K562 (cell line): ENCODE results near the gene P4HB. TPM values are rescaled to one million over a fixed set of nuclear protein-coding genes. Genes with fewer than 3 reads are reported as not detected.
A peak's percentile ranks its signal among the peaks of the same experiment; 100 is the strongest.

ENCODE experiments used
- CAMTA2 ChIP-seq: fragments of 250-450 bp; sonication (Bioruptor Pico); conservative IDR thresholded peaks from 2 replicates; pipeline ENCODE4 v1.5.1; 2022
- ETV6 ChIP-seq, 3 experiments: fragments of 150-350 bp in 1 of 3; sonication (generic) in 1 of 3; formaldehyde crosslinking in 1 of 3; IDR thresholded peaks; 2 replicates each; pipeline versions ENCODE4 v1.6.1 to v1.8.0; 2014 to 2022; ENCODE audit warnings: borderline replicate concordance in 2 of 3, low read depth in 2 of 3, antibody characterized with exemption in 1 of 3, low read length in 1 of 3, mild to moderate bottlenecking in 1 of 3, missing genetic modification reagents in 1 of 3
- FOS ChIP-seq: IDR thresholded peaks from 3 replicates; pipeline ENCODE4 v1.6.1; 2011; ENCODE audit not compliant: insufficient read length; ENCODE audit errors: extremely low read depth
- FOXP1 ChIP-seq: sonication (generic); formaldehyde crosslinking; IDR thresholded peaks from 2 replicates; pipeline ENCODE4 v1.8.0; 2022; ENCODE audit warnings: mild to moderate bottlenecking, missing genetic modification reagents
- HDAC1 ChIP-seq, 2 experiments: fragments of 450-650 bp; IDR thresholded peaks; 2 replicates each; pipeline ENCODE4 v1.6.1; 2016 to 2017; ENCODE audit warnings: inconsistent platforms in 1 of 2, mild to moderate bottlenecking in 1 of 2, moderate library complexity in 1 of 2
- HDAC2 ChIP-seq: fragments of 450-650 bp; IDR thresholded peaks from 2 replicates; pipeline ENCODE4 v1.6.1; 2016; ENCODE audit warnings: mild to moderate bottlenecking
- IRF9 ChIP-seq: fragments of 450-650 bp; IDR thresholded peaks from 2 replicates; pipeline ENCODE4 v1.6.1; 2016; ENCODE audit warnings: missing biosample characterization, missing genetic modification characterization
- KLF6 ChIP-seq: fragments of 250-450 bp; sonication (Bioruptor Pico); IDR thresholded peaks from 2 replicates; pipeline ENCODE4 v1.4.0; 2020; ENCODE audit warnings: mild to moderate bottlenecking, moderate library complexity, borderline replicate concordance
- MEIS2 ChIP-seq: fragments of 450-650 bp; IDR thresholded peaks from 2 replicates; pipeline ENCODE4 v1.6.1; 2014; ENCODE audit warnings: mild to moderate bottlenecking; ENCODE audit not compliant: partially characterized antibody
- MNT ChIP-seq, 2 experiments: fragments of 450-650 bp; conservative IDR thresholded peaks; 2 replicates each; pipeline ENCODE4 v1.6.1; 2017; ENCODE audit warnings: mild to moderate bottlenecking in 2 of 2, moderate library complexity in 2 of 2
- MTA3 ChIP-seq: fragments of 450-650 bp; formaldehyde crosslinking; IDR thresholded peaks from 2 replicates; pipeline ENCODE4 v1.6.1; 2017; ENCODE audit warnings: mild to moderate bottlenecking, borderline replicate concordance
- PTTG1 ChIP-seq: fragments of 450-650 bp; IDR thresholded peaks from 2 replicates; pipeline ENCODE4 v1.6.1; 2016; ENCODE audit warnings: low read depth, mild to moderate bottlenecking, missing genetic modification characterization, missing compliant biosample characterization
- RBFOX2 ChIP-seq: fragments of 200-400 bp; formaldehyde crosslinking; IDR thresholded peaks from 2 replicates; pipeline ENCODE4 v1.6.1; 2017; ENCODE audit warnings: low read depth, mild to moderate bottlenecking, low read length, moderate library complexity
- STAT5B ChIP-seq: fragments of 250-450 bp; sonication (Bioruptor Pico); IDR thresholded peaks from 2 replicates; pipeline ENCODE4 v1.8.0; 2021; ENCODE audit warnings: mild to moderate bottlenecking, inconsistent platforms
- ZFP36 ChIP-seq: fragments of 150-350 bp; IDR thresholded peaks from 2 replicates; pipeline ENCODE4 v1.6.1; 2018; ENCODE audit warnings: low read length, low read depth; ENCODE audit not compliant: partially characterized antibody
- ZNF24 ChIP-seq: fragments of 450-650 bp; IDR thresholded peaks from 2 replicates; pipeline ENCODE4 v1.6.1; 2016
- ZNF76 ChIP-seq: fragments of 250-450 bp; sonication (Bioruptor Pico); IDR thresholded peaks from 2 replicates; pipeline ENCODE4 v1.4.0; 2020; ENCODE audit warnings: mild to moderate bottlenecking, moderate library complexity, borderline replicate concordance
- ZNF79 ChIP-seq: fragments of 250-450 bp; sonication (Bioruptor Pico); IDR thresholded peaks from 2 replicates; pipeline ENCODE4 v1.4.0; 2020; ENCODE audit warnings: low read depth, mild to moderate bottlenecking, moderate library complexity
- polyA plus RNA-seq, 8 experiments: library from polyadenylated mRNA; depleted of rRNA in 4 of 8; stranded (reverse) in 5 of 8; unstranded in 3 of 8; fragments of >200 nt; fragmentation: Nextera tagmentation in 2 of 8; fragmentation: Illumina TruSeq in 1 of 8; extraction: Ambion mirVana in 2 of 8; extraction: Trizol in 1 of 8; gene quantifications; 2 replicates each; pipeline versions ENCODE4 v1.2.1 to v1.2.3, GENCODE V29; 2011 to 2014; ENCODE audit warnings: inconsistent platforms in 1 of 8, missing spikeins in 1 of 8
- total RNA-seq, 7 experiments: library from RNA; depleted of rRNA in 6 of 7; stranded (reverse); fragments of >200 nt in 6 of 7; fragmentation: Illumina TruSeq in 2 of 7; extraction: Trizol in 2 of 7; gene quantifications; 2 replicates each; pipeline versions ENCODE4 v1.2.1 to v1.2.3, GENCODE V29; 2011 to 2021; ENCODE audit warnings: low replicate concordance in 1 of 7
- TF ChIP-seq, protein P1 (sequence below): fragments of 450-650 bp; formaldehyde crosslinking; IDR thresholded peaks from 2 replicates; pipeline ENCODE4 v1.4.0; 2020; ENCODE audit warnings: mild to moderate bottlenecking, moderate library complexity
- TF ChIP-seq, protein P2 (sequence below): fragments of 250-450 bp; sonication (Bioruptor Pico); IDR thresholded peaks from 2 replicates; pipeline ENCODE4 v1.9.0; 2021; ENCODE audit warnings: mild to moderate bottlenecking

Gene P4HB
- total and polyA plus RNA-seq, 9 of the 15 experiments (the other 6 are each of a cell fraction or from before 2014, with no cell fraction given), result 4.4 to 645 (median 325) TPM

DNA sequence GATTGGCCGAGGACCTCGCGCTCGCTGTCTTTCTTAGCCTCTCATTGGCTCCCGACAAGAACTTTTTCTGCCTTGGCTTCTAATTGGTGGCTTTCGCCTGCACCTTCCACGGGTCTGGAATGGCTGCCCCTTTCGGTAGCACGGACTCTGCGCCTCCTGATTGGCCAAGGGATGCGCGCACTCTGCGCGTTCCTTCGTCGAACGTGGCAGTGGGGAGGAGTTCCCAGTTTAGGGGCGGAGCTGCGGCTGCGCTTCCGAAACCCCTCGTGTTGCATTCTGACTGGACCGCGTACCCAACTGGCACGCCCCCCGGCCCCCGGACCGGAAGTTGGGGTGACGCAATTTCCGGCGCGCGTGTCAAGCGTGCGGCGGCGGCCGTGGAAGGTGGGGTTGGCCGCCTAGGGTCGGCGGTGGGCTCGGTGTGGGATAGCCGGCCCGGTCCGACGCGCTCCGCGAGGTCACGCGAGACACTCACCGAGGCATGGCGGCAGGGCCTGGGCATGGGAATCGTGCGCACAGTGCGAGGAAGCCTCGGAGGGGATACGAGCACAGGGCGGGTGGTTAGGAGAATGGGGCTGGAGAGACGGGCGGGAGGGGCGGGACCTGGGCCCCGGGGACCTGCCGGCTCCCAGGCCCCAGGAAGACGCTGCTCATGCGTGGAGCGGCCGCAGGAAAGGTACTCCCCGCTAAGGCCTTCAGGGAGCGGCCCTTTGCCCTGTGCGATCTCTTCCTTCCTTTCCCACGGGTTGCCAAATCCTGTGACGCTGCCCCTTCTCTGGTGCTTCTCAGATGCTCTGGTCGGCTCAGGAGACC lies 627 bp upstream of the P4HB start (continued):
- TF ChIP-seq ETV6 (IDR thresholded peaks at IDR 0.05; ENCODE audit: borderline replicate concordance in 1 of 2, low read depth in 2 of 2, low read length in 1 of 2) (no peak), ETV6 (CRISPR knock-in tag; IDR thresholded peaks at IDR 0.05; ENCODE audit: borderline replicate concordance) (no peak), MEIS2 (peak; percentile 77), CAMTA2 (CRISPR knock-in tag) (no peak), KLF6 (peak; percentile 92), PTTG1 (tag) (peak; percentile 72), FOS (peak; percentile 99), STAT5B (CRISPR knock-in tag) (no peak), MNT (conservative IDR thresholded peaks at IDR 0.05) (peak; percentile 97 to 98), IRF9 (tag) (peak; percentile 84), MTA3 (0 out of 2 replicates have a peak, but pooled peaks have one; percentile 30), HDAC2 (0 out of 2 replicates have a peak, but pooled peaks have one; percentile 28), FOXP1 (no peak; the same call in 1 of the 2 replicates), ZNF24 (no peak), HDAC1 (IDR thresholded peaks at IDR 0.05) (peak in 1 of 2 experiments; percentile 98; a peak in 2 of 4 replicates), ZNF76 (CRISPR knock-in tag) (peak; percentile 94), ZFP36 (no peak), ZNF79 (CRISPR knock-in tag) (peak; percentile 88), RBFOX2 (peak; percentile 86)
- TF ChIP-seq, protein P1, sequence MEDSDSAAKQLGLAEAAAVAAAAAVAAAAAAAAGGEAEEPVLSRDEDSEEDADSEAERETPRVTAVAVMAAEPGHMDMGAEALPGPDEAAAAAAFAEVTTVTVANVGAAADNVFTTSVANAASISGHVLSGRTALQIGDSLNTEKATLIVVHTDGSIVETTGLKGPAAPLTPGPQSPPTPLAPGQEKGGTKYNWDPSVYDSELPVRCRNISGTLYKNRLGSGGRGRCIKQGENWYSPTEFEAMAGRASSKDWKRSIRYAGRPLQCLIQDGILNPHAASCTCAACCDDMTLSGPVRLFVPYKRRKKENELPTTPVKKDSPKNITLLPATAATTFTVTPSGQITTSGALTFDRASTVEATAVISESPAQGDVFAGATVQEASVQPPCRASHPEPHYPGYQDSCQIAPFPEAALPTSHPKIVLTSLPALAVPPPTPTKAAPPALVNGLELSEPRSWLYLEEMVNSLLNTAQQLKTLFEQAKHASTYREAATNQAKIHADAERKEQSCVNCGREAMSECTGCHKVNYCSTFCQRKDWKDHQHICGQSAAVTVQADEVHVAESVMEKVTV (CRISPR knock-in tag), result no peak
- TF ChIP-seq, protein P2, sequence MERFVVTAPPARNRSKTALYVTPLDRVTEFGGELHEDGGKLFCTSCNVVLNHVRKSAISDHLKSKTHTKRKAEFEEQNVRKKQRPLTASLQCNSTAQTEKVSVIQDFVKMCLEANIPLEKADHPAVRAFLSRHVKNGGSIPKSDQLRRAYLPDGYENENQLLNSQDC (CRISPR knock-in tag), result 0 out of 2 replicates have a peak, but pooled peaks have one; percentile 79
